GM18907 (cell line): ENCODE data around the gene CCDC74A.
"Not testable (repeated sequence)": the region's sequence is repeated elsewhere in the genome, so short reads cannot be mapped to it uniquely, and the experiment has no call there.

ENCODE experiments used
- ATAC-seq: cut with Tn5 transposase; IDR thresholded peaks from one replicate; pipeline ENCODE4 v1.9.1; 2021; ENCODE audit warnings: mild to moderate bottlenecking, moderate library complexity; ENCODE audit not compliant: unreplicated experiment

Gene CCDC74A

DNA sequence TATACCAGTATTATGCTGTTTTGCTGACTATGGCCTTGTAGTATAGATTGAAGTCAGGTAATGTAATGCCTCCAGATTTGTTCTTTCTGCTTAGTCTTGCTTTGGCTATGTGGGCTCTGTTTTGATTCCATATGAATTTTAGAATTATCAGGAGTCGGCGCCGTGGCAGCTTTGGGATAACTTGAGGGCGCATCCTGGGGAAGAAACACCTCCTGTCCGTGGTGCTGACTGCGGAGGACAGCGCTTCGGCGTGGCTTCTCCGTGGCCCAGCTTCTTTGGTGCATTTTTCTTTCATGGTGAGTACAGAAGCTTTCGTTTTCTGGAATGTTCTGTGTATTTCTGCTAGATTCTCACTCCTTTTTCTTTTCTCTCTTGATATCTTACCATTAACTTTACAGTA lies 25.2 kb downstream of the CCDC74A start:
- ATAC-seq = no peak

GRCh38 chr2:131556998-131557397 lies 29.3 kb downstream of the CCDC74A start:
- ATAC-seq = no peak

DNA sequence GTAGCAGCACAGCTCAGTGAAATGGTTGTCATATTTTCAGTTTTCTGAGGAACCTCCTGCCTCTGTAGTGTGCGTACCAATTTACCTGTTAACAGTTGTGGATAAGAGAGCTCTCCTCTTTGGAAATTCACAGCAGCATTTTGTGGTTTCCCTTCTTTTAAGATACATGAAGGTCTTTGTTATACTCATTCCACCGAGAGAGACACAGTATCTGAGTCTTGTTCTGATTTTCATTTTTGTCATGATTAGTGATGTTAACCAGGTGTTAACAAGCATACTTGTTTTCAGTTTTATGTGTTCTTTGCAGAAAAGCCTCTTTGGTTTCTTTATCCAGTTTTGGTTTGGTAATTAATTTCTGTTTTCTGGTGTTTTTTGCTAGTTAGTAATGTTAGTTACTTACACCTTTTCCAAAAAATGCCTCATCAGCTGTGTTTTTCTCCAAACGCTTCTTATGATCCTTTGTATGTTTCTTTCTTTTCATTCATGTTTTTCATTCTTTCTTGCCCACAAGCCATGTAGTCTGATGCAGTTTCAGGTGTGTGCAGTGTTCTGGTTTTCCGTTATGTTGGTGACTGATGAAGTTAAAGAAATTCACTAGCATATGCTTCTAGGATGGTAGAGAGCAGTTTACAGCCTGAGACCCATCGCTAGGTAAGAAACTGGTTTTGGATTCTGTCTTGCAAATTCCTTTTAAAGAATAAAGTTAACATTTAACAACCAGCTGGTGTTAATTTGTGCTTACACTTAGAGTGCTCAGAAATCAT lies 30.1 kb downstream of the CCDC74A start:
- ATAC-seq = no peak

GRCh38 chr2:131566371-131566770 lies 38.7 kb downstream of the CCDC74A start:
- no peak for ATAC-seq

DNA sequence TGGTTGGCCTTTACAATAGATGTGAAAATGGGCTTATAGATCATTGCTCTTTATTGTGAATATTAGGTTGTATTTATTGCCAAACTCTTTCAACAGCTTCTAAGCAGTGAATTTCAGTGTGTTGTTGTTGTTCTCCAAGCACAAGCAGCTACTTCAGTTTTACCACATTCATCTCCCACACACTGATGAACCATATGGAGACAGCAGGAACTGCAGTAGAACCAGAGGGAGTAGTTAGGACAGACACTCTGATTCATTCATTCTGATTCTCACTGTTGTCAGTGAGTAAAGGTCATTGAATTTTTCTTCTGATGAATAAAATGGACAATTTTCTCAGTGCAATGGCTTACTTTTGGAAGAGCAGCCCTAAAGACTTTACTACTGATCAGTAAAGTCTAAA lies 40.2 kb downstream of the CCDC74A start:
- ATAC-seq = no peak

- ATAC-seq = not testable (repeated sequence)
Observed at GRCh38 chr2:131568401-131568800, 40.7 kb downstream of the CCDC74A start.

GRCh38 chr2:131572175-131572574 lies 44.5 kb downstream of the CCDC74A start:
- no peak for ATAC-seq

DNA sequence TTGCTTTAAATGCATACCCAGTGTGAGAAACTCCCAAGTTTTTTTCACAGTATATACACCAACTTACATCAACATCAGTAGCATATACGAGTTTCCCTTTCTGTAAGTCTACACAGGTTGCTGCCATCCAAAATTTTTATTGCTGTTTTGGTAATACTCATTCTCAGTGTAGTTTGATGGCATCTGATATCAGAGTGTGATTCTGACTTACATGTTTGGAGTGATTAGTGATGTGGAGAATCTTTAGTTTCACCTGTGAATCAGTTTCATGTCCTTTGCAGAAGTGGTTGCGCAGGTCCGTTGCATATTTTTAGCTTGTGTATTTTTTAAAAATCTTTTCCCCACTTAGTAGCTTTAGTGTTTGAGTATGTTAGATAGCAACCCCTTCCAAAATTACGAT lies 50.1 kb downstream of the CCDC74A start:
- ATAC-seq = no peak

DNA sequence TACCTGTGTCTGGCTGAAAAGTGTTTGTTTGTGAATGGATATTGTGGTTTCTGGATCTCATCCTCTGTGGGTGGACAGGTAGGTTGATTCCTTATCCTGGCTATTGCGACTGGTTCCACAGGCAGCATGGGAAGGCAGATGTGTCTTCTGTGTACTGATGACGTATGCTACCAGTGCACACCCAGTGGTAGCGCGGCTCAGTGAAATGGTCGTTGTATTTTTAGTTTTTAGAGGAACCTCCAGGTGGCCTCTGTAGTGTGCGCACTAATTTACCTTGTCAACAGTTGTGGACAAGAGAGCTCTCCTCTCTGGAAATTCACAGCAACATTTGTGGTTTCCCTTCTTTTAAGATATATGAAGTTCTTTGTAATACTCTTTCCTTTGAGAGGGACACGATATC lies 52.5 kb downstream of the CCDC74A start:
- ATAC-seq = no peak
